ENCODE measurements around the gene PABPN1L. TPM values are rescaled to one million over a fixed set of nuclear protein-coding genes. Genes with fewer than 3 reads are reported as not detected.

The PABPN1L gene
- total RNA-seq, 1 experiment from 2014 or later: not detected

DNA sequence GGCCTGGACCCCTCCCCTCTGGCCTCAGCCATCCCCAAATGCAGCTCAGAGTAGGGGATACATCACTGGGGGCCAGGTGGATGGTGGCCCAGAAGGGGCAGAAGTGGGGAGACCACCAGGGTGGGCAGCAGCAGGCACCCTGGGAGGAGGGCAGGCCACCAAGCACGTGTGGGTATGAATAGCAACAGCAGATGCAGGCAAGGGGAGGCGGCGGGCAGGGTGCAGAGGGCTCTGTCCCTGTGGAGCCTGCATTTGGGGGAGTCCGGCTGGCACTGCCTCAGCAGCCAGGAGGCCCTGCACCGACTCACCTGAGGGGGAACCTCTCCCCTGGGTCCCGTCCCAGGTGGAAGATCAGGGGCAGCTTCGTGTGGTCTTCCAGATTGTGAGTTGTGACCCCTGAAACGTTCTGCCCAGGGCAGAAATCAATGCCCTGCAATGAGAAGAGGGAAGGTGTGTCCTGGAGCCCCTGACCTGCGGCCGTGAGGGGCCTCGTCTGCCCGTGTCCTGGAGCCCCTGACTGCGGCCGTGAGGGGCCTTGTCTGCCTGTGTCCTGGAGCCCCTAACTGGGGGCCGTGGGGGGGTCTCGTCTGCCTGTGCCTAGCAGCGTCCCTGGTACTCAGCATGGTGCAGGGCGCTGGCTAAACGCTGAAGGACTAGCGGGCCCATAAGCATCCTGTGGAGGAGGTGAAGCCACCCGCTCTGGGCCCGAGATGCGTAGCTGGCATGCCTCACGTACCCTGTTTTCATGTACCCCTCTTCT, 44.0 kb downstream of the PABPN1L start:
- H3K4me1 Mint-ChIP-seq (ENCODE audit: low read depth, unreplicated experiment): no peaks in the 10 kb centered on the region

DNA sequence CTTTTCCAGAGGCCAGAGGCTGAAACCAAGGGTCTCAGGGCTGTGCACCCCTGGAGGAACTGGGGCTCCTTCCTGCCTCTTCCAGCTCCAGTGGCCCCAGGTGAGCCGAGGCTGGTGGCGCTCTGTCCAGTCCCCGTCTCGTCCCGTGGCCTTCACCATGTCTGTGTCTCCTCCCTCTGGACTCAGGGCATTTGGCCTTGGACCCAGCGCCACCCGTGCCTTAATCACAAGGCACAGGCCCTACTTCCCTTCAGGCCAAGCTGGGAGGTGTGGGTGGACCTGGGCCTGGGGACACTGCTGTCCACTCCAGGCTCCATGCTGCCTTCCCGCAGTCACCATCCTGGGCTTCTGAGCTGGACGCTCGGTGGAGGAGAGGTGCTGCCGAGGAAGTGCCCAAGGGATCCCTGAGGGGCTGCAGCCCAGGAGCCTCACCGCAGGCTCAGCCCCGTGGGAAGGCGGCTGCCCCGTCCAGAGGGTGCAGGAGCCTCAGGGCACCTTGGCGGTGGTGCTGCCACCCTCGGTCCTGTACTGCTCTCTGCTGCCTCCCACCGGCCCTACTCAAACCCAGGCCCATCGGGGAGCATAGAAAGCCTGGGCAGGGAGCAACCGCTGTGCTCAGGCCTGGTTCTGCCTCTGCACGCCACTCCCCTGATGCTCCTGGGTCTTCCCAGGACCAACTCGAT, 45.2 kb downstream of the PABPN1L start:
- Mint-ChIP-seq H3K27me3 (ENCODE audit: unreplicated experiment) (no peaks in the 10 kb centered on the region), H3K9me3 (ENCODE audit: low read depth, unreplicated experiment) (no peaks in the 10 kb centered on the region), H3K36me3 (ENCODE audit: insufficient read depth, unreplicated experiment) (peaks cover 8% of the 10 kb centered on the region), H3K4me3 (ENCODE audit: low read depth, unreplicated experiment) (no peak overlapping the region), H3K4me1 (ENCODE audit: low read depth, unreplicated experiment) (no peaks in the 10 kb centered on the region), H3K27ac (ENCODE audit: unreplicated experiment) (no peak overlapping the region)
- no TSS peak for BruUV-seq (replicated peaks)
- TF ChIP-seq, protein P1, sequence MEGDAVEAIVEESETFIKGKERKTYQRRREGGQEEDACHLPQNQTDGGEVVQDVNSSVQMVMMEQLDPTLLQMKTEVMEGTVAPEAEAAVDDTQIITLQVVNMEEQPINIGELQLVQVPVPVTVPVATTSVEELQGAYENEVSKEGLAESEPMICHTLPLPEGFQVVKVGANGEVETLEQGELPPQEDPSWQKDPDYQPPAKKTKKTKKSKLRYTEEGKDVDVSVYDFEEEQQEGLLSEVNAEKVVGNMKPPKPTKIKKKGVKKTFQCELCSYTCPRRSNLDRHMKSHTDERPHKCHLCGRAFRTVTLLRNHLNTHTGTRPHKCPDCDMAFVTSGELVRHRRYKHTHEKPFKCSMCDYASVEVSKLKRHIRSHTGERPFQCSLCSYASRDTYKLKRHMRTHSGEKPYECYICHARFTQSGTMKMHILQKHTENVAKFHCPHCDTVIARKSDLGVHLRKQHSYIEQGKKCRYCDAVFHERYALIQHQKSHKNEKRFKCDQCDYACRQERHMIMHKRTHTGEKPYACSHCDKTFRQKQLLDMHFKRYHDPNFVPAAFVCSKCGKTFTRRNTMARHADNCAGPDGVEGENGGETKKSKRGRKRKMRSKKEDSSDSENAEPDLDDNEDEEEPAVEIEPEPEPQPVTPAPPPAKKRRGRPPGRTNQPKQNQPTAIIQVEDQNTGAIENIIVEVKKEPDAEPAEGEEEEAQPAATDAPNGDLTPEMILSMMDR (IDR thresholded peaks at IDR 0.05; ENCODE audit: unreplicated experiment): no peak
- intact Hi-C loops (cut with micrococcal nuclease; ENCODE audit: unreplicated experiment): no loop called here
- CTCF ChIA-PET: no interaction called here
- no peak for DNase-seq

More for the DNA sequence above, 44.0 kb downstream of the PABPN1L start:
- Mint-ChIP-seq H3K27ac (ENCODE audit: unreplicated experiment) (no peak overlapping the region), H3K27me3 (ENCODE audit: unreplicated experiment) (no peaks in the 10 kb centered on the region), H3K36me3 (ENCODE audit: insufficient read depth, unreplicated experiment) (peaks cover 6% of the 10 kb centered on the region), H3K4me3 (ENCODE audit: low read depth, unreplicated experiment) (no peak overlapping the region), H3K9me3 (ENCODE audit: low read depth, unreplicated experiment) (no peaks in the 10 kb centered on the region)
- CTCF ChIA-PET: no interaction called here
- TF ChIP-seq, protein P1 (IDR thresholded peaks at IDR 0.05; ENCODE audit: unreplicated experiment): no peak
- intact Hi-C loops (cut with micrococcal nuclease; ENCODE audit: unreplicated experiment): no loop called here
- no TSS peak for BruUV-seq (replicated peaks)
- DNase-seq: no peak

DNA sequence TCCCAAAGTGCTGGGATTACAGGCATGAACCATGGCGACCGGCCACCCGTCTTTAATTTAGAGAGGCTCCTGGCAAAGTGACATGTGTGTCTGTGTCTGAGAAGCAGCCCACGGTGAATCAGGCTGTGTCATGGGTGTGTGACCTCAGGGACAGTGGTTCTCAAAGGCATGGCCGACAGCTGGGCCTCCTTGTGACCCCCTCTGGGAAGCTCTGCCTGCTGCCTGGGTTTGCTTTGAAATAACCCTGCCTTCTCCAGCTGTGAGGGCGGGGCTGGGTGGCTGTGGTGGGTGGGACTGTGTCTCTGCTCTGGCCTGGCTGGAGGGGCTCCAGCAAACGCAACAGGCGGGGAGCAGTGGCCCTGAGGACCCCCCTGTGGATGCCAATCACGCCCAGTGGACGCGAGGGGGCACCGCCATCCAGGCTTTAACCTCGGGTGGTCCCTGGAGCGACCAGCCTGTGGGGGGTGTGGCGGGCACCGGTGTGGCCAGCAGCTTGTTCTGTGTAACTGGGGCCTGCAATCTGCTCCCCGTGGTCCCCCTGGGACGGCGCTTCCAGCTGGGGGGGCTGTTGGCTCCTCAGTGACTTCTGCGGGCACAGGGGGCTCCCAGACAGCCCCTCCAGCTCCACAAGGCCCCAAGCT, 46.0 kb downstream of the PABPN1L start:
- BruUV-seq (replicated peaks): no TSS peak
- no peaks in the 10 kb centered on the region for H3K9me3 Mint-ChIP-seq (ENCODE audit: low read depth, unreplicated experiment)

DNA sequence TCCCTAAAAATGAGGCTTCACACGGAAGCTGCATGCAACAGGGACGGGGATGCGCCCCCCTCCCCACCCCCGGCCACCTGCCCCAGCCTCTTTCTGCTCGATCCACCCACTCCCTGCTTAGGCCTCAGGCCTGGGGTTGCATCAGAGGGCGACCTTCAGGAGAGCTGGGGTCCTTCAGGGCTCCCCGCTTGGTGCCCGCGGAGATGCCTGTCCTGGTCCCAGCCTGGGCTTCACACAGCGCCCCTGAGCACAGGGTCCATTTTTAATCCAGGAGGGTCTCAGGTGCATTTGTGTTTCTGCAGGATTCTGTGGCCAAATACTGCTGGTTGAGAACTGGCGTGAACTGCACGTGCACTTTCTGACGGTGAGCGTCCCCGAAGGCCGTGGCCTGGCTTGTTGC, 47.3 kb downstream of the PABPN1L start:
- peaks cover 8% of the 10 kb centered on the region for H3K36me3 Mint-ChIP-seq (ENCODE audit: insufficient read depth, unreplicated experiment)
- H3K9me3 Mint-ChIP-seq (ENCODE audit: low read depth, unreplicated experiment): no peaks in the 10 kb centered on the region

More for the DNA sequence above, 46.0 kb downstream of the PABPN1L start:
- no peak for DNase-seq
- TF ChIP-seq, protein P1 (IDR thresholded peaks at IDR 0.05; ENCODE audit: unreplicated experiment): no peak
- H3K27ac Mint-ChIP-seq (ENCODE audit: unreplicated experiment): no peak overlapping the region
- H3K27me3 Mint-ChIP-seq (ENCODE audit: unreplicated experiment): no peaks in the 10 kb centered on the region
- peaks cover 8% of the 10 kb centered on the region for H3K36me3 Mint-ChIP-seq (ENCODE audit: insufficient read depth, unreplicated experiment)
- H3K4me1 Mint-ChIP-seq (ENCODE audit: low read depth, unreplicated experiment): no peaks in the 10 kb centered on the region
- CTCF ChIA-PET: no interaction called here
- intact Hi-C loops (cut with micrococcal nuclease; ENCODE audit: unreplicated experiment): no loop called here
- H3K4me3 Mint-ChIP-seq (ENCODE audit: low read depth, unreplicated experiment): no peak overlapping the region

More for the DNA sequence above, 47.3 kb downstream of the PABPN1L start:
- no TSS peak for BruUV-seq (replicated peaks)
- TF ChIP-seq, protein P1 (IDR thresholded peaks at IDR 0.05; ENCODE audit: unreplicated experiment): no peak
- CTCF ChIA-PET: interaction anchor here (1.6 kb wide), 1 partner anchor 39 kb away, joined by 4 read pairs; no protein-coding TSS in a partner anchor
- no peaks in the 10 kb centered on the region for H3K4me1 Mint-ChIP-seq (ENCODE audit: low read depth, unreplicated experiment)
- intact Hi-C loops (cut with micrococcal nuclease; ENCODE audit: unreplicated experiment): loop anchor here (5.0 kb wide), 1 partner anchor 398 kb away; the partner anchor contains the start of gene ZNF778
- H3K27ac Mint-ChIP-seq (ENCODE audit: unreplicated experiment): no peak overlapping the region
- no peak overlapping the region for H3K4me3 Mint-ChIP-seq (ENCODE audit: low read depth, unreplicated experiment)
- no peaks in the 10 kb centered on the region for H3K27me3 Mint-ChIP-seq (ENCODE audit: unreplicated experiment)
- no peak for DNase-seq
